ENCODE results near the gene FAM135A. TPM values are rescaled to one million over a fixed set of nuclear protein-coding genes. Genes with fewer than 3 reads are reported as not detected.

The FAM135A gene
- total RNA-seq, 2 donors from 2014 or later = 25.8 to 34.0 TPM

- H3K9ac ChIP-seq (ENCODE audit: extremely low read depth, low read length, poor library complexity, severe bottlenecking) = no peak overlapping the region
- H3K36me3 Mint-ChIP-seq (ENCODE audit: low read depth) = no peaks in the 10 kb centered on the region
- no peak for TF ChIP-seq CTCF (conservative IDR thresholded peaks at IDR 0.05)
- no peak overlapping the region for H3K27ac ChIP-seq (ENCODE audit: low read depth, low read length)
- H3K4me1 Mint-ChIP-seq = no peaks in the 10 kb centered on the region
- H3K4me3 Mint-ChIP-seq = no peak overlapping the region
- no peaks in the 10 kb centered on the region for H3K36me3 ChIP-seq (ENCODE audit: control insufficient read depth, insufficient read depth, low read length)
- no peak overlapping the region for H3K4me3 ChIP-seq (ENCODE audit: low read length)
- no peaks in the 10 kb centered on the region for H3K4me1 ChIP-seq (ENCODE audit: control insufficient read depth, insufficient read depth, low read length)
- H3K27me3 Mint-ChIP-seq (ENCODE audit: insufficient read depth) = peaks cover 29% of the 10 kb centered on the region
- DNase-seq = no peak
- H3K9me3 ChIP-seq (ENCODE audit: control insufficient read depth, low read length) = no peaks in the 10 kb centered on the region
- WGBS, 2 experiments (ENCODE audit: insufficient coverage in 1 of 2, insufficient read length in 1 of 2) = 92 to 100% methylated on average over 1 of the region's 1 CpG
- H3K27me3 ChIP-seq (ENCODE audit: control insufficient read depth, insufficient read depth, low read length, poor library complexity, severe bottlenecking) = peaks cover 16% of the 10 kb centered on the region
- no peak overlapping the region for H3K27ac Mint-ChIP-seq
- H3K9me3 Mint-ChIP-seq = no peaks in the 10 kb centered on the region
These were observed 8.7 kb upstream of the FAM135A start for GRCh38 chr6:70404658-70405057.

DNA sequence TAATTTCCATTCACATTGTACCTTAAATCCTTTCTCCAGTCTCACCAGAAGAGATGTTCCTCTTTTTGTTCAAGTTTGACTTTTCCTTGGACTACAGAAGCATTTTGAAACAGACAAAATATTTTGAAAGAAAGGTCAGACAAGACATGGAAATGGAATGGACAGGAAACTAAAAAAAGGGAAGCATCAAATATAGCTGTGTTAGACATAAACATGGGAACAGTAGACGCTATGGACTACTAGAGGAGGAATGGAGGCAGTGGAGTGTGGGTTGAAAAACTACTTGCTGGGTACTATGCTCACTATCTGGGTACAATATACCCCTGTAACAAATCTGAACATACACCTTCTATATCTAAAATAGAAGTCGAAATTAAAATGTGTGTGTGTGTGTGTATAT, 4.1 kb upstream of the FAM135A start:
- no peak for DNase-seq
- no peak overlapping the region for H3K27ac Mint-ChIP-seq
- Histone ChIP-seq H3K36me3 (ENCODE audit: control insufficient read depth, insufficient read depth, low read length) (no peaks in the 10 kb centered on the region), H3K27ac (ENCODE audit: low read depth, low read length) (no peak overlapping the region), H3K9ac (ENCODE audit: extremely low read depth, low read length, poor library complexity, severe bottlenecking) (no peak overlapping the region), H3K9me3 (ENCODE audit: control insufficient read depth, low read length) (no peaks in the 10 kb centered on the region), H3K4me1 (ENCODE audit: control insufficient read depth, insufficient read depth, low read length) (no peaks in the 10 kb centered on the region), H3K4me3 (ENCODE audit: low read length) (no peak overlapping the region), H3K27me3 (ENCODE audit: control insufficient read depth, insufficient read depth, low read length, poor library complexity, severe bottlenecking) (peaks cover 12% of the 10 kb centered on the region)
- no peaks in the 10 kb centered on the region for H3K9me3 Mint-ChIP-seq
- no peak overlapping the region for H3K4me3 Mint-ChIP-seq
- no peaks in the 10 kb centered on the region for H3K36me3 Mint-ChIP-seq (ENCODE audit: low read depth)
- peaks cover 21% of the 10 kb centered on the region for H3K27me3 Mint-ChIP-seq (ENCODE audit: insufficient read depth)
- 92 to 100% methylated on average over 1 of the region's 2 CpGs for WGBS, 2 experiments (ENCODE audit: insufficient coverage in 1 of 2, insufficient read length in 1 of 2)
- H3K4me1 Mint-ChIP-seq = no peaks in the 10 kb centered on the region
- TF ChIP-seq CTCF (conservative IDR thresholded peaks at IDR 0.05) = no peak

DNA sequence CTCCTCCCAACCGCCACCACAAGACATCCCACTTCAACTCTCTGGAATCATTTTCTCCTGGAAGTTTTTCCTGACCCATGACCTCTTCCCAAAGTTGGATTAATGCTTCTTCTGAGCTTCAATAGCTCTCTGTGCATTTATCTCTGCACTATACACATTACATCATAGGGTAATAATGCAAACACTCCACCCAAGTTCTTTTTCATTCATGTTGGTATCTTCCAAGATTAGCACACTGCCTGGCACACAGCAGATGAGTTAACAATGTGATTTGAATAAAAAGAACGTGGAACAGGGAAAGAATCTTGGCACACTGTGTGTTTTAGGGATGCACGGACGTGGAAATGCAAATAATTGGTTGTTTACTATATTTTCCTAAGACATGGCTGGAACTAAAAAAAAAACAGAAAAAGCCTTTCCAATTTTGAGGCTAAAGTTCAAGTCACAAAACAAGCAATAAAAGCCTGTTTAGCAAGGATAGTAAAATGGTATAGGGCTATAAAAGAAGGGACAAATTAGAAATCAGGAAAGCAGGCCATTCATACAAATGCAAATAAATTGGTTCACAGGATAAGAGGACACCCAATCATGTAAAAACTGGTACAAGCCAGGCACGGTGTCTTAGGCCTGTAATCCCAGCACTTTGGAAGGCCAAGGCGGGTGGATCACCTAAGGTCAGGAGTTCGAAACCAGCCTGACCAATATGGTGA, 1.6 kb upstream of the FAM135A start:
- peak overlapping the region; percentile 89 for H3K4me3 Mint-ChIP-seq
- TF ChIP-seq CTCF (conservative IDR thresholded peaks at IDR 0.05) = no peak
- peaks cover 14% of the 10 kb centered on the region for H3K27me3 Mint-ChIP-seq (ENCODE audit: insufficient read depth)
- 91 to 97% methylated on average over 7 of the region's 7 CpGs for WGBS, 2 experiments (ENCODE audit: insufficient coverage in 1 of 2, insufficient read length in 1 of 2)
- no peaks in the 10 kb centered on the region for H3K9me3 Mint-ChIP-seq
- peaks cover 12% of the 10 kb centered on the region for H3K27me3 ChIP-seq (ENCODE audit: control insufficient read depth, insufficient read depth, low read length, poor library complexity, severe bottlenecking)
- H3K4me1 Mint-ChIP-seq = peaks cover 7% of the 10 kb centered on the region
- H3K36me3 Mint-ChIP-seq (ENCODE audit: low read depth) = peaks cover 4% of the 10 kb centered on the region
- no peak overlapping the region for H3K27ac Mint-ChIP-seq
- no peak overlapping the region for H3K9ac ChIP-seq (ENCODE audit: extremely low read depth, low read length, poor library complexity, severe bottlenecking)
- DNase-seq = no peak
- no peaks in the 10 kb centered on the region for H3K4me1 ChIP-seq (ENCODE audit: control insufficient read depth, insufficient read depth, low read length)
- H3K9me3 ChIP-seq (ENCODE audit: control insufficient read depth, low read length) = no peaks in the 10 kb centered on the region
- H3K27ac ChIP-seq (ENCODE audit: low read depth, low read length) = no peak overlapping the region
- H3K36me3 ChIP-seq (ENCODE audit: control insufficient read depth, insufficient read depth, low read length) = no peaks in the 10 kb centered on the region
- peak overlapping the region; percentile 94 for H3K4me3 ChIP-seq (ENCODE audit: low read length)

All from endodermal cell (in vitro differentiated cells).